HEK293 (cell line): ENCODE results near the gene MAVS.

Source experiments
- CTCF ChIP-seq: fragments of 450-650 bp; formaldehyde crosslinking; IDR thresholded peaks from 2 replicates; pipeline ENCODE4 v1.5.1; 2016; ENCODE audit warnings: missing biosample characterization, missing genetic modification characterization
- KLF9 ChIP-seq: fragments of 450-650 bp; formaldehyde crosslinking; IDR thresholded peaks from 2 replicates; pipeline ENCODE4 v1.5.1; 2016; ENCODE audit warnings: missing biosample characterization, missing genetic modification characterization, low read depth
- MYNN ChIP-seq: fragments of 450-650 bp; formaldehyde crosslinking; IDR thresholded peaks from 2 replicates; pipeline ENCODE4 v1.5.1; 2016; ENCODE audit warnings: missing biosample characterization, missing genetic modification characterization, borderline replicate concordance
- PATZ1 ChIP-seq: fragments of 450-650 bp; formaldehyde crosslinking; IDR thresholded peaks from 2 replicates; pipeline ENCODE4 v1.5.1; 2016; ENCODE audit warnings: missing biosample characterization, missing genetic modification characterization
- ZBTB17 ChIP-seq: fragments of 450-650 bp; formaldehyde crosslinking; IDR thresholded peaks from 2 replicates; pipeline ENCODE4 v1.5.1; 2016; ENCODE audit warnings: missing biosample characterization, missing genetic modification characterization
- ZBTB49 ChIP-seq: fragments of 450-650 bp; formaldehyde crosslinking; IDR thresholded peaks from 2 replicates; pipeline ENCODE4 v1.5.1; 2016; ENCODE audit warnings: missing biosample characterization, missing genetic modification characterization, low read depth
- ZNF169 ChIP-seq: fragments of 450-650 bp; formaldehyde crosslinking; IDR thresholded peaks from 2 replicates; pipeline ENCODE4 v1.5.1; 2016; ENCODE audit warnings: missing biosample characterization, missing genetic modification characterization
- ZNF24 ChIP-seq: fragments of 450-650 bp; formaldehyde crosslinking; IDR thresholded peaks from 2 replicates; pipeline ENCODE4 v1.5.1; 2016; ENCODE audit warnings: missing biosample characterization, missing genetic modification characterization
- ZNF274 ChIP-seq, 2 experiments: fragments of 200-500 bp in 1 of 2; fragments of 450-650 bp in 1 of 2; sonication (Bioruptor generic) in 1 of 2; formaldehyde crosslinking in 1 of 2; IDR thresholded peaks; 2 replicates each; pipeline versions ENCODE4 v1.5.1 to v1.6.1; 2014 to 2016; ENCODE audit warnings: borderline replicate concordance in 1 of 2, inconsistent platforms in 1 of 2, low read length in 1 of 2, missing biosample characterization in 1 of 2, missing genetic modification characterization in 1 of 2
- ZNF341 ChIP-seq: fragments of 450-650 bp; formaldehyde crosslinking; IDR thresholded peaks from 2 replicates; pipeline ENCODE4; 2016; ENCODE audit warnings: low read depth, missing biosample characterization, missing genetic modification characterization
- ZNF639 ChIP-seq: fragments of 450-650 bp; formaldehyde crosslinking; IDR thresholded peaks from 2 replicates; pipeline ENCODE4 v1.5.1; 2016; ENCODE audit warnings: missing biosample characterization, missing genetic modification characterization
- ZNF707 ChIP-seq: fragments of 450-650 bp; formaldehyde crosslinking; IDR thresholded peaks from 2 replicates; pipeline ENCODE4 v1.5.1; 2016; ENCODE audit warnings: missing biosample characterization, missing genetic modification characterization
- ZNF768 ChIP-seq: fragments of 450-650 bp; formaldehyde crosslinking; IDR thresholded peaks from 2 replicates; pipeline ENCODE4 v1.5.1; 2018; ENCODE audit warnings: missing biosample characterization, mild to moderate bottlenecking, missing genetic modification characterization
- ZNF776 ChIP-seq: fragments of 450-650 bp; formaldehyde crosslinking; IDR thresholded peaks from 2 replicates; pipeline ENCODE4 v1.5.0; 2017; ENCODE audit warnings: missing biosample characterization, missing genetic modification characterization, borderline replicate concordance

GRCh38 chr20:3819411-3820047 is 27.1 kb upstream of the MAVS start:
- TF ChIP-seq PATZ1 (tag by site-specific recombination) (no peak), ZNF768 (no peak), ZNF639 (no peak), CTCF (no peak), ZNF274 (IDR thresholded peaks at IDR 0.05; ENCODE audit: low read length) (no peak), ZNF274 (tag by site-specific recombination; IDR thresholded peaks at IDR 0.05; ENCODE audit: borderline replicate concordance) (no peak), ZBTB49 (tag by site-specific recombination) (no peak), ZNF24 (tag by site-specific recombination) (no peak), ZNF776 (tag by site-specific recombination) (no peak), ZBTB17 (tag by site-specific recombination) (no peak), MYNN (tag by site-specific recombination) (no peak), ZNF707 (tag by site-specific recombination) (no peak), KLF9 (no peak), ZNF169 (no peak), ZNF341 (tag by site-specific recombination) (no peak)
